ENCODE data around the gene SLC12A5. TPM values are rescaled to one million over a fixed set of nuclear protein-coding genes. Genes with fewer than 3 reads are reported as not detected.

Gene SLC12A5
- total RNA-seq, 1 donor from 2014 or later, result 5.1 TPM

DNA sequence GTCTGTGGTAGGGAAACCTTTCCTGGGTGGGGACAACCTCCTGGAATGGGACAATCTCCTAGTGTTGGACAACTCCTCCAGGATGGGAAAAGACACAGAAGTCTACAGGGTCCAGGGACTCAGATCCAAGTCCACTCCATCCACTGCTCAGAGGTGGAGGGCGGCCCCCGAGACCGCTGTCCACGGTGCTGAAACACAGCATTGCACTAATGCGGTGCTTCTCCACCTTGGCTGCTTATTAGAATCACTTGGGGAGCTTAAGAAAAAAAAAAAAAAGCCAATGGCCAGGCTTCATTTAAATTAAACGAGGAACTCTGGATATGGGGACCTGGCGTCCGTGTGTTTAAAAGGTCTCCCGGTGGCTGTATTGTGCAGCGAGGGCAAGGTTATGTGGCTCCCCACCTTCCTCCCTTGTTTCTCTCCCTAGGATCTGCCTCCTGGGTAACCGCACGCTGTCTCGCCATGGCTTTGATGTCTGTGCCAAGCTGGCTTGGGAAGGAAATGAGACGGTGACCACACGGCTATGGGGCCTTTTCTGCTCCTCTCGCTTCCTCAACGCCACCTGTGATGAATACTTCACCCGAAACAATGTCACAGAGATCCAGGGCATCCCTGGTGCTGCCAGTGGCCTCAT, 12.0 kb downstream of the SLC12A5 start:
- Mint-ChIP-seq H3K27ac (no peak overlapping the region), H3K36me3 (no peaks in the 10 kb centered on the region), H3K4me1 (ENCODE audit: unreplicated experiment) (no peaks in the 10 kb centered on the region), H3K27me3 (peaks cover 73% of the 10 kb centered on the region), H3K9me3 (no peaks in the 10 kb centered on the region), H3K4me3 (no peak overlapping the region)
- no peak for DNase-seq (ENCODE audit: extremely low spot score, unreplicated experiment)
- TF ChIP-seq, protein P1, sequence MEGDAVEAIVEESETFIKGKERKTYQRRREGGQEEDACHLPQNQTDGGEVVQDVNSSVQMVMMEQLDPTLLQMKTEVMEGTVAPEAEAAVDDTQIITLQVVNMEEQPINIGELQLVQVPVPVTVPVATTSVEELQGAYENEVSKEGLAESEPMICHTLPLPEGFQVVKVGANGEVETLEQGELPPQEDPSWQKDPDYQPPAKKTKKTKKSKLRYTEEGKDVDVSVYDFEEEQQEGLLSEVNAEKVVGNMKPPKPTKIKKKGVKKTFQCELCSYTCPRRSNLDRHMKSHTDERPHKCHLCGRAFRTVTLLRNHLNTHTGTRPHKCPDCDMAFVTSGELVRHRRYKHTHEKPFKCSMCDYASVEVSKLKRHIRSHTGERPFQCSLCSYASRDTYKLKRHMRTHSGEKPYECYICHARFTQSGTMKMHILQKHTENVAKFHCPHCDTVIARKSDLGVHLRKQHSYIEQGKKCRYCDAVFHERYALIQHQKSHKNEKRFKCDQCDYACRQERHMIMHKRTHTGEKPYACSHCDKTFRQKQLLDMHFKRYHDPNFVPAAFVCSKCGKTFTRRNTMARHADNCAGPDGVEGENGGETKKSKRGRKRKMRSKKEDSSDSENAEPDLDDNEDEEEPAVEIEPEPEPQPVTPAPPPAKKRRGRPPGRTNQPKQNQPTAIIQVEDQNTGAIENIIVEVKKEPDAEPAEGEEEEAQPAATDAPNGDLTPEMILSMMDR (conservative IDR thresholded peaks at IDR 0.05), result no peak

DNA sequence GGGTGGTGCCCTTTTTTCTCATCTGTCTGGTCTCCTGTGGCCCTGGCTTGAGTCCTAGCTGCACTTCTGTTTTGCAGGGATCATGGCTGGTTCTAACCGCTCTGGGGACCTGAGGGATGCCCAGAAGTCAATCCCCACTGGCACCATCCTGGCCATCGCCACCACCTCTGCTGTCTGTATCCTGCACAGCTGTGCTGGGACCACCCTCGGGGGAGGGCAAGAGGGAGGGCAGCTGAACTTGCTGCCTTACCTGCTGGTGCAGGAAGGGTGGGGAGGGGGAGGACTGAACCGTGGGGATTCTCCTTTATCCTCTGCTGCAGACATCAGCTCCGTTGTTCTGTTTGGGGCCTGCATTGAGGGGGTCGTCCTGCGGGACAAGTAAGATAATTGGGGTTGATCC, 14.5 kb downstream of the SLC12A5 start:
- H3K27me3 Mint-ChIP-seq, result peaks cover 69% of the 10 kb centered on the region
- H3K27ac Mint-ChIP-seq, result no peak overlapping the region
- TF ChIP-seq, protein P1 (conservative IDR thresholded peaks at IDR 0.05), result no peak
- H3K4me1 Mint-ChIP-seq (ENCODE audit: unreplicated experiment), result no peaks in the 10 kb centered on the region
- no peak overlapping the region for H3K4me3 Mint-ChIP-seq
- DNase-seq (ENCODE audit: extremely low spot score, unreplicated experiment), result no peak
- no peaks in the 10 kb centered on the region for H3K9me3 Mint-ChIP-seq
- H3K36me3 Mint-ChIP-seq, result no peaks in the 10 kb centered on the region

GRCh38 chr20:46044896-46045295, 15.9 kb downstream of the SLC12A5 start:
- Mint-ChIP-seq H3K4me1 (ENCODE audit: unreplicated experiment) (no peaks in the 10 kb centered on the region), H3K27me3 (peaks cover 75% of the 10 kb centered on the region), H3K36me3 (no peaks in the 10 kb centered on the region), H3K4me3 (no peak overlapping the region), H3K27ac (no peak overlapping the region), H3K9me3 (no peaks in the 10 kb centered on the region)
- DNase-seq (ENCODE audit: extremely low spot score, unreplicated experiment), result no peak
- TF ChIP-seq, protein P1 (conservative IDR thresholded peaks at IDR 0.05), result no peak

DNA sequence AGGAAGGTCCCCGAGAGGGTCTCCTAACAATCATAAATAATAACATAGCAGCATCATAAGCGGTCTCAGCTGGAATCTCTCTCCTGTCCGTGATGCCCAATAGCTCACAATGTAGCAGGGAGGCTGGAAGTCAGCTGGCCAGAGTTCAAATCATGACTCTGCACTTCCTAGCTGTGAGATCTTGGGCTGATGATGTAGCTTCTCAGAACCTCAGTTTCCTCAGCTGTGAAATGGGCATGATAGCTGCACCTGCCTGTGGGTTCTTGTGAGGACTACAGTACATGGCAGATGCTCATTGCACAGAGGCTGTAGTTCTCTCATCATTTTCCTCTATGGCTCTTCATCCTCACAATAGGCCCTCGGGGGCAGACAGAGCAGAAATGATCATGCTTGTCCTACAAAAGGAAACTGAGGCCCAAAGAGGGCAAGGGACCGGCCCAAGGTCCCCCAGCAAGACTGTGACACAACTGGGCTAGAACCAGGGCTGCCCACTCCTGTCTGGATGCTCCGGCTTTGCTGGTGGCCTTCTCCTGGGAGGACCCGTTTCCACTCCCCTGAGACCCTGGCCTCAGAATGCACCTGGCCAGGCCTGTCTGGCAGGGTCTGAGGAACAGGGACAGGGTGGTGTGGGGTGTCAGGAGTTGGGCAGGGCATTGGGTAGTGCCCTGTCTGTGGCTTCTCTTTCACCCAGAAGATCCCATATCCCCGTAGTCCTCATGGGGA, 17.7 kb downstream of the SLC12A5 start:
- H3K4me1 Mint-ChIP-seq (ENCODE audit: unreplicated experiment), result no peaks in the 10 kb centered on the region
- no peaks in the 10 kb centered on the region for H3K36me3 Mint-ChIP-seq
- TF ChIP-seq, protein P1 (conservative IDR thresholded peaks at IDR 0.05), result no peak
- H3K27me3 Mint-ChIP-seq, result peaks cover 77% of the 10 kb centered on the region
- no peak overlapping the region for H3K27ac Mint-ChIP-seq
- H3K4me3 Mint-ChIP-seq, result no peak overlapping the region
- no peak for DNase-seq (ENCODE audit: extremely low spot score, unreplicated experiment)
- no peaks in the 10 kb centered on the region for H3K9me3 Mint-ChIP-seq

- Mint-ChIP-seq H3K27me3 (peaks cover 73% of the 10 kb centered on the region), H3K4me3 (no peak overlapping the region), H3K4me1 (ENCODE audit: unreplicated experiment) (no peaks in the 10 kb centered on the region), H3K9me3 (no peaks in the 10 kb centered on the region), H3K36me3 (no peaks in the 10 kb centered on the region), H3K27ac (no peak overlapping the region)
- no peak for DNase-seq (ENCODE audit: extremely low spot score, unreplicated experiment)
- TF ChIP-seq, protein P1 (conservative IDR thresholded peaks at IDR 0.05), result no peak
Measured at GRCh38 chr20:46047821-46048220, 18.8 kb downstream of the SLC12A5 start.
